B cell (primary cell): Measurements from ENCODE around the gene TLE3. TPM values are rescaled to one million over a fixed set of nuclear protein-coding genes. Genes with fewer than 3 reads are reported as not detected.
A peak's percentile ranks its signal among the peaks of the same experiment; 100 is the strongest.

Source experiments
- ATAC-seq: fragments of 200-7000 bp; cut with Tn5 transposase; one replicate; pipeline ENCODE4 v1.10.0; 2021; ENCODE audit warnings: low read depth, mild to moderate bottlenecking, moderate number of reproducible peaks, moderate library complexity
- CTCF ChIA-PET: fragments of 350-600 bp; sonication (Branson Sonifier 250); formaldehyde crosslinking; loops from one replicate; lab custom pipeline; 2021; ENCODE audit warnings: antibody characterized with exemption, inconsistent platforms; lab: Charles Lee
- POLR2A ChIA-PET: fragments of 350-600 bp; sonication (Branson Sonifier 250); formaldehyde crosslinking; loops from one replicate; lab custom pipeline; 2021; ENCODE audit warnings: antibody characterized with exemption; lab: Charles Lee
- DNase-seq: peaks from one replicate; pipeline ENCODE4 v3.0.0; 2013
- H2AFZ ChIP-seq: 2 replicates; pipeline ENCODE4 v1.6.1; 2012; ENCODE audit warnings: mild to moderate bottlenecking, low read depth, low read length; ENCODE audit not compliant: insufficient read depth, poor library complexity, severe bottlenecking
- H3K27ac ChIP-seq, 2 donors: 1 replicate in 1 of 2; 2 replicates in 1 of 2; pipeline ENCODE4 v1.5.1; 2012 to 2013; ENCODE audit warnings: low read length in 2 of 2, mild to moderate bottlenecking in 2 of 2, moderate library complexity in 1 of 2
- H3K27me3 ChIP-seq, 4 experiments: fragments of 200-600 bp in 1 of 4; sonication (generic) in 1 of 4; replicated peaks in 1 of 4; 1 replicate in 2 of 4; 2 replicates in 2 of 4; pipeline versions ENCODE4 v1.6.1 to v1.7.0; 2013 to 2016; ENCODE audit warnings: low read length in 3 of 4, mild to moderate bottlenecking in 2 of 4, mixed read lengths in 1 of 4, moderate library complexity in 1 of 4; ENCODE audit not compliant: insufficient read depth in 4 of 4, control insufficient read depth in 3 of 4; ENCODE audit errors: control extremely low read depth in 1 of 4
- H3K36me3 ChIP-seq, 2 experiments: replicated peaks in 1 of 2; 1 replicate in 1 of 2; 2 replicates in 1 of 2; pipeline versions ENCODE4 v1.6.1 to v1.7.1; 2013; ENCODE audit warnings: low read length in 1 of 2; ENCODE audit not compliant: insufficient read depth in 2 of 2, control insufficient read depth in 1 of 2; ENCODE audit errors: control extremely low read depth in 1 of 2, extremely low read depth in 1 of 2
- H3K4me1 ChIP-seq, 2 donors: fragments of 200-600 bp in 1 of 2; sonication (generic) in 1 of 2; 1 replicate in 1 of 2; 2 replicates in 1 of 2; pipeline versions ENCODE4 v1.5.1 to v1.6.1; 2013 to 2017; ENCODE audit warnings: low read length in 2 of 2; ENCODE audit not compliant: control insufficient read depth in 2 of 2, insufficient read depth in 2 of 2
- H3K4me2 ChIP-seq: replicated peaks from 2 replicates; pipeline ENCODE3; 2012; ENCODE audit warnings: mild to moderate bottlenecking, low read depth, low read length; ENCODE audit not compliant: poor library complexity, severe bottlenecking
- H3K4me3 ChIP-seq, 5 experiments: fragments of 200-600 bp in 1 of 5; sonication (generic) in 1 of 5; 1 replicate in 3 of 5; 2 replicates in 2 of 5; pipeline versions ENCODE4 v1.5.1 to v1.7.0; 2011 to 2016; ENCODE audit warnings: low read length in 4 of 5, mild to moderate bottlenecking in 4 of 5, low read depth in 2 of 5, control low read depth in 1 of 5, moderate library complexity in 1 of 5; ENCODE audit not compliant: insufficient read depth in 1 of 5; ENCODE audit errors: control extremely low read depth in 1 of 5, extremely low read depth in 1 of 5
- H3K79me2 ChIP-seq: fragments of 200-600 bp; sonication (generic); one replicate; pipeline ENCODE4 v1.6.0; 2016; ENCODE audit warnings: low read length; ENCODE audit not compliant: control insufficient read depth, insufficient read depth
- H3K9ac ChIP-seq: fragments of 200-600 bp; sonication (generic); 2 replicates; pipeline ENCODE4 v1.6.1; 2017; ENCODE audit warnings: mild to moderate bottlenecking, low read length, moderate library complexity
- H3K9me3 ChIP-seq, 3 donors: one replicate each; pipeline versions ENCODE4 v1.6.1 to v1.7.1; 2013; ENCODE audit warnings: low read length in 2 of 3; ENCODE audit not compliant: control insufficient read depth in 2 of 3, insufficient read depth in 1 of 3; ENCODE audit errors: control extremely low read depth in 1 of 3
- H4K20me1 ChIP-seq: 2 replicates; pipeline ENCODE4 v1.6.0; 2012; ENCODE audit warnings: mild to moderate bottlenecking, low read length; ENCODE audit not compliant: insufficient read depth, control insufficient read depth, poor library complexity, severe bottlenecking
- H3K27ac Mint-ChIP-seq: one replicate; pipeline ENCODE4 v1.8.0; 2021; ENCODE audit warnings: mixed read lengths
- H3K27me3 Mint-ChIP-seq: one replicate; pipeline ENCODE4 v1.8.0; 2021; ENCODE audit warnings: mixed read lengths
- H3K4me1 Mint-ChIP-seq: one replicate; pipeline ENCODE4 v1.8.0; 2021; ENCODE audit warnings: mixed read lengths
- H3K4me3 Mint-ChIP-seq: one replicate; pipeline ENCODE4 v1.8.0; 2021; ENCODE audit warnings: mixed read lengths
- H3K9me3 Mint-ChIP-seq: one replicate; pipeline ENCODE4 v1.8.0; 2022; ENCODE audit warnings: mixed read lengths; ENCODE audit not compliant: insufficient read depth
- CTCF ChIP-seq: fragments of 200-600 bp; IDR thresholded peaks from one replicate; pipeline ENCODE4 v1.8.0; 2022; ENCODE audit warnings: antibody characterized with exemption, mild to moderate bottlenecking
- EZH2 ChIP-seq: IDR thresholded peaks from 2 replicates; pipeline ENCODE4 v1.6.1; 2012; ENCODE audit warnings: borderline replicate concordance, low read depth, mild to moderate bottlenecking, moderate library complexity, low read length; ENCODE audit not compliant: insufficient read depth, poor library complexity, severe bottlenecking
- WGBS: methylation state at CpG from one replicate; pipeline ENCODE4 v1.1.5; 2013; ENCODE audit warnings: missing lambda C conversion rate; ENCODE audit not compliant: insufficient coverage; 5-methylcytosine and 5-hydroxymethylcytosine counted together
- intact Hi-C: fragments of 100-400 bp; cut with micrococcal nuclease; formaldehyde crosslinking; loops from one replicate; pipeline ENCODE4 v1.10.0; 2022
- polyA plus RNA-seq: library from polyadenylated mRNA; depleted of rRNA; stranded (reverse); fragments of >200 nt; gene quantifications from 2 replicates; pipeline ENCODE4 v1.2.3, GENCODE V29; 2012
- total RNA-seq, 2 donors: library from RNA; stranded (reverse); fragments of 120-200 nt in 1 of 2; gene quantifications; 1 replicate in 1 of 2; 2 replicates in 1 of 2; pipeline versions ENCODE4 v1.2.3 to v1.2.4, GENCODE V29; 2013 to 2022

TLE3 gene
- total and polyA plus RNA-seq, 2 donors (not counting 1 experiment from before 2014, with no cell fraction given), result 187 to 278 TPM

GRCh38 chr15:70099967-70100473, 2.3 kb upstream of the TLE3 start:
- no peak for DNase-seq
- POLR2A ChIA-PET, result interaction anchor here (0.7 to 2.3 kb wide), 16 partner anchors 64 to 648 kb away, joined by 3 to 12 read pairs (median 3); partner anchors contain the start of gene RPLP1
- CTCF ChIA-PET, result interaction anchor here (0.7 to 5.6 kb wide), 15 partner anchors 13 to 406 kb away, joined by 3 to 31 read pairs (median 5); no protein-coding TSS in a partner anchor

More at GRCh38 chr15:70099967-70100473, 2.3 kb upstream of the TLE3 start:
- Histone ChIP-seq H3K9ac (peak overlapping the region; percentile 49), H3K9me3 (no peaks in the 10 kb centered on the region), H2AFZ (peak overlapping the region; percentile 55), H3K4me2 (peak overlapping the region; percentile 96), H3K27me3 (peaks cover 0 to 31% (median 10%) of the 10 kb centered on the region in 4 experiments), H4K20me1 (peaks cover 22% of the 10 kb centered on the region), H3K4me1 (peaks cover 44 to 55% of the 10 kb centered on the region in 2 donors), H3K27ac (no peak overlapping the region), H3K79me2 (peaks cover 26% of the 10 kb centered on the region), H3K4me3 (peak overlapping the region; percentile 27 to 50 (median 40)), H3K36me3 (no peaks in the 10 kb centered on the region)
- TF ChIP-seq EZH2 (no peak), CTCF (no peak)
- 6% methylated on average over 8 of the region's 17 CpGs for WGBS
- intact Hi-C loops, result loop anchor here (1.0 to 5.0 kb wide), 16 partner anchors 42 to 1283 kb away; partner anchors contain the start of gene RPLP1
- peak overlapping the region; percentile 94 for H3K4me3 Mint-ChIP-seq
- no peak for ATAC-seq
- no peaks in the 10 kb centered on the region for H3K9me3 Mint-ChIP-seq
- no peak overlapping the region for H3K27ac Mint-ChIP-seq
- H3K4me1 Mint-ChIP-seq, result peaks cover 51% of the 10 kb centered on the region
- H3K27me3 Mint-ChIP-seq, result peaks cover 6% of the 10 kb centered on the region
